Heart left ventricle (tissue), 13 donors: ENCODE data around the gene LRBA.

Experiments used
- POLR2A ChIP-seq, 2 donors: fragments of 450-650 bp; IDR thresholded peaks; one replicate each; pipeline ENCODE4 v1.6.1; 2017; ENCODE audit warnings: antibody characterized with exemption in 2 of 2, mild to moderate bottlenecking in 2 of 2, moderate library complexity in 2 of 2
- TF ChIP-seq, protein P1 (sequence below), 12 donors: fragments of 200-600 bp; sonication (generic) in 4 of 12; IDR thresholded peaks; one replicate each; pipeline versions ENCODE4 v1.5.0 to v1.8.0; 2018 to 2022; ENCODE audit warnings: antibody characterized with exemption in 12 of 12, mild to moderate bottlenecking in 5 of 12
- donor health status: ischemic (EF 13 %, LVEDD 7.1; RV severe dilation, severe dysfunction).
- donor health status: DM: no; HTN: yes; CAD: no.
- donor health status: DM: no; HTN: no; CAD: no.
- donor health status: ischemic (EF 25% LVEDD 6.9; RV normal size, moderate dysfunction).
- donor health status: ischemic (EF 25% LVEDD 5.7; RV mildly dilated, moderate dysfunction).
- donor health status: ischemic (EF 35%, LVEDD 5.7; RV mildly dilated, moderate dysfunction).
- donor health status: nonischemic (EF 11% LVEDD 7.7; RV severe dilation, severe dysfunction).
- donor health status: DM: yes; HTN: yes; CAD: no.
- donor health status: PGD.
- donor health status: ischemic (EF 29% LVEDD 5.4; RV normal size, mild dysfunction).
- donor health status: nonischemic (EF 23%, LVEDD 6.1; RV moderate dilation, normal function).

DNA sequence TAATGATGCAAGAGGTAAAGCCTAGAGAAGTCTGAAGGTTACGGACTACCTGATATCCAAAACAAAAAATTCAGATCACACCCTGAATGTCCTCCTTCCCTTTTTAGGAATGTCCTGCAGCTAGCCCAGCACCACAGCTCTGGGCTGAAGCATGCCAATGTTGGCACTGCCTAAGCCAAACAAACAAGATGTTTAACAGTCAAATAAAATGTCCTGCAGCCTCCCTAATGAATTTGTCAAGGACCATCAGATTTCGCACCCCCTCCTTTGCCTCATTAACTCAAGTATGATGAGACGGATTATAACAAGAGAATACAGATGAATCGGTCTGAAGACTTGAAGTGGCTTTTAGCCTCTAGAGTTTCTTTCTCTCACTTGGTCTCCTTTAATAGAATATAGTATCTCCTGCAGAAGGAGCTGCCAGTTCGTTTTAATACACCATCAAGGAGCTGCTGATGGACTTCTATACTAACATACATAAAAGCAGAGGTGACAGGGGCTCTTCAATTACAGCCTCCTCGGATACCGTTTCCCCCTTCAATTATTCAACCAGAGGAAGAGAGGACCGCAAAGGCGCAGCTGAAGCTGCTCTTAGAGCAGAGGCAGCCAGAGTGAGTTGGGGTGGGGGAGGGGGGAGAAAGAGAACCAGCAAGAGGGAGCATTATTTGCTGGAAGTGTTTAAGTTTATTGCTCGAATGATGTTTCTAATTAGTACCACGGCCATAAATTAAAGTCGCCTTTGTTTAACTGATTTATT, 436.2 kb downstream of the LRBA start:
- TF ChIP-seq, protein P1, sequence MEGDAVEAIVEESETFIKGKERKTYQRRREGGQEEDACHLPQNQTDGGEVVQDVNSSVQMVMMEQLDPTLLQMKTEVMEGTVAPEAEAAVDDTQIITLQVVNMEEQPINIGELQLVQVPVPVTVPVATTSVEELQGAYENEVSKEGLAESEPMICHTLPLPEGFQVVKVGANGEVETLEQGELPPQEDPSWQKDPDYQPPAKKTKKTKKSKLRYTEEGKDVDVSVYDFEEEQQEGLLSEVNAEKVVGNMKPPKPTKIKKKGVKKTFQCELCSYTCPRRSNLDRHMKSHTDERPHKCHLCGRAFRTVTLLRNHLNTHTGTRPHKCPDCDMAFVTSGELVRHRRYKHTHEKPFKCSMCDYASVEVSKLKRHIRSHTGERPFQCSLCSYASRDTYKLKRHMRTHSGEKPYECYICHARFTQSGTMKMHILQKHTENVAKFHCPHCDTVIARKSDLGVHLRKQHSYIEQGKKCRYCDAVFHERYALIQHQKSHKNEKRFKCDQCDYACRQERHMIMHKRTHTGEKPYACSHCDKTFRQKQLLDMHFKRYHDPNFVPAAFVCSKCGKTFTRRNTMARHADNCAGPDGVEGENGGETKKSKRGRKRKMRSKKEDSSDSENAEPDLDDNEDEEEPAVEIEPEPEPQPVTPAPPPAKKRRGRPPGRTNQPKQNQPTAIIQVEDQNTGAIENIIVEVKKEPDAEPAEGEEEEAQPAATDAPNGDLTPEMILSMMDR (IDR thresholded peaks at IDR 0.05): no peak
- no peak for TF ChIP-seq POLR2A (IDR thresholded peaks at IDR 0.05)
